Astrocyte (in vitro differentiated cells and primary cell): ENCODE measurements around the gene DNAJB4. TPM values are rescaled to one million over a fixed set of nuclear protein-coding genes. Genes with fewer than 3 reads are reported as not detected.

Experiments used
- DNase-seq: peaks from one replicate; pipeline ENCODE4 v3.0.0-alpha.2; 2010; ENCODE audit warnings: low read depth
- FAIRE-seq: peaks from 2 replicates; lab custom pipeline; 2011; peaks lifted over from hg19 to GRCh38; lab: Jason Lieb, UNC
- H2AFZ ChIP-seq: 2 replicates; pipeline ENCODE4 v1.6.0; 2012; ENCODE audit warnings: low read depth, low read length, inconsistent platforms
- H3K27ac ChIP-seq: 2 replicates; pipeline ENCODE4 v1.5.1; 2011; ENCODE audit warnings: low read depth, low read length, inconsistent platforms
- H3K27me3 ChIP-seq: 2 replicates; pipeline ENCODE4 v1.6.0; 2011; ENCODE audit warnings: low read length, inconsistent platforms; ENCODE audit not compliant: insufficient read depth
- H3K36me3 ChIP-seq: 2 replicates; pipeline ENCODE4 v1.5.1; 2011; ENCODE audit warnings: low read length, inconsistent platforms; ENCODE audit not compliant: insufficient read depth
- H3K4me1 ChIP-seq: 2 replicates; pipeline ENCODE4 v1.5.1; 2011; ENCODE audit warnings: low read length, inconsistent platforms; ENCODE audit not compliant: insufficient read depth
- H3K4me2 ChIP-seq: 2 replicates; pipeline ENCODE4 v1.6.0; 2012; ENCODE audit warnings: low read length, inconsistent platforms
- H3K4me3 ChIP-seq: 2 replicates; pipeline ENCODE4 v1.5.1; 2011; ENCODE audit warnings: low read depth, mild to moderate bottlenecking, low read length, inconsistent platforms; ENCODE audit not compliant: insufficient read depth
- H3K79me2 ChIP-seq: 2 replicates; pipeline ENCODE4 v1.6.0; 2012; ENCODE audit warnings: mild to moderate bottlenecking, low read length, inconsistent platforms; ENCODE audit not compliant: insufficient read depth
- H3K9ac ChIP-seq: 2 replicates; pipeline ENCODE4 v1.6.0; 2012; ENCODE audit warnings: mild to moderate bottlenecking, low read length, inconsistent platforms
- H3K9me3 ChIP-seq: 2 replicates; pipeline ENCODE4 v1.5.1; 2012; ENCODE audit warnings: low read depth, mild to moderate bottlenecking, low read length, inconsistent platforms; ENCODE audit not compliant: insufficient read depth
- H4K20me1 ChIP-seq: 2 replicates; pipeline ENCODE4 v1.6.0; 2012; ENCODE audit warnings: low read length, inconsistent platforms; ENCODE audit not compliant: insufficient read depth
- H3K27ac Mint-ChIP-seq: one replicate; pipeline ENCODE4 v1.8.0; 2021; ENCODE audit warnings: mild to moderate bottlenecking, mixed read lengths; ENCODE audit not compliant: unreplicated experiment
- H3K27me3 Mint-ChIP-seq: one replicate; pipeline ENCODE4 v1.8.0; 2021; ENCODE audit warnings: low read depth, mixed read lengths; ENCODE audit not compliant: unreplicated experiment
- H3K36me3 Mint-ChIP-seq: one replicate; pipeline ENCODE4 v1.8.0; 2021; ENCODE audit warnings: low read depth, mixed read lengths; ENCODE audit not compliant: unreplicated experiment
- H3K4me1 Mint-ChIP-seq: one replicate; pipeline ENCODE4 v1.8.0; 2021; ENCODE audit warnings: low read depth, mixed read lengths; ENCODE audit not compliant: unreplicated experiment
- H3K4me3 Mint-ChIP-seq: one replicate; pipeline ENCODE4 v1.8.0; 2021; ENCODE audit warnings: mild to moderate bottlenecking, moderate library complexity, mixed read lengths; ENCODE audit not compliant: unreplicated experiment
- H3K9me3 Mint-ChIP-seq: one replicate; pipeline ENCODE4 v1.8.0; 2021; ENCODE audit warnings: mild to moderate bottlenecking, mixed read lengths; ENCODE audit not compliant: unreplicated experiment
- EZH2 ChIP-seq: IDR thresholded peaks from 2 replicates; pipeline ENCODE4 v1.6.1; 2012; ENCODE audit warnings: mild to moderate bottlenecking, low read length, inconsistent platforms; ENCODE audit not compliant: insufficient read depth
- total RNA-seq: library from RNA; stranded (reverse); gene quantifications from 2 replicates; pipeline ENCODE4 v1.2.1, GENCODE V29; 2021
- TF ChIP-seq, protein P1 (sequence below): IDR thresholded peaks from 2 replicates; pipeline ENCODE4 v1.5.1; 2011; ENCODE audit warnings: low read depth, mild to moderate bottlenecking, inconsistent platforms, low read length, moderate library complexity; ENCODE audit not compliant: insufficient read depth

The DNAJB4 gene
- total RNA-seq, 1 donor from 2014 or later = 58.6 TPM

GRCh38 chr1:78045926-78046778, 41.4 kb downstream of the DNAJB4 start, which contains the start of gene GIPC2:
TSS of gene GIPC2 (plus strand) at chr1:78045966. CDS start at chr1:78046095, 129 bp downstream.
- no peaks in the 10 kb centered on the region for H4K20me1 ChIP-seq
- no peaks in the 10 kb centered on the region for H3K9me3 ChIP-seq
- no peak within 1 kb of the TSS for H3K27ac ChIP-seq
- H3K36me3 Mint-ChIP-seq = peaks cover 4% of the 10 kb centered on the region
- peaks cover 40% of the 10 kb centered on the region for H3K27me3 Mint-ChIP-seq
- peak within 1 kb of the TSS; percentile 71 for H3K9ac ChIP-seq
- DNase-seq (peak; percentile 29), FAIRE-seq (no peak)
- H3K4me1 ChIP-seq = peaks cover 8% of the 10 kb centered on the region
- H3K9me3 Mint-ChIP-seq = peaks cover 7% of the 10 kb centered on the region
- H3K4me3 ChIP-seq = peak within 1 kb of the TSS; percentile 67
- H3K79me2 ChIP-seq = no peaks in the 10 kb centered on the region
- peak within 1 kb of the TSS; percentile 95 for H3K4me2 ChIP-seq
- no peak within 1 kb of the TSS for H3K27ac Mint-ChIP-seq
- TF ChIP-seq, protein P1, sequence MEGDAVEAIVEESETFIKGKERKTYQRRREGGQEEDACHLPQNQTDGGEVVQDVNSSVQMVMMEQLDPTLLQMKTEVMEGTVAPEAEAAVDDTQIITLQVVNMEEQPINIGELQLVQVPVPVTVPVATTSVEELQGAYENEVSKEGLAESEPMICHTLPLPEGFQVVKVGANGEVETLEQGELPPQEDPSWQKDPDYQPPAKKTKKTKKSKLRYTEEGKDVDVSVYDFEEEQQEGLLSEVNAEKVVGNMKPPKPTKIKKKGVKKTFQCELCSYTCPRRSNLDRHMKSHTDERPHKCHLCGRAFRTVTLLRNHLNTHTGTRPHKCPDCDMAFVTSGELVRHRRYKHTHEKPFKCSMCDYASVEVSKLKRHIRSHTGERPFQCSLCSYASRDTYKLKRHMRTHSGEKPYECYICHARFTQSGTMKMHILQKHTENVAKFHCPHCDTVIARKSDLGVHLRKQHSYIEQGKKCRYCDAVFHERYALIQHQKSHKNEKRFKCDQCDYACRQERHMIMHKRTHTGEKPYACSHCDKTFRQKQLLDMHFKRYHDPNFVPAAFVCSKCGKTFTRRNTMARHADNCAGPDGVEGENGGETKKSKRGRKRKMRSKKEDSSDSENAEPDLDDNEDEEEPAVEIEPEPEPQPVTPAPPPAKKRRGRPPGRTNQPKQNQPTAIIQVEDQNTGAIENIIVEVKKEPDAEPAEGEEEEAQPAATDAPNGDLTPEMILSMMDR = no peak
- no peak for TF ChIP-seq EZH2
- peaks cover 16% of the 10 kb centered on the region for H3K27me3 ChIP-seq
- H3K4me3 Mint-ChIP-seq = peak within 1 kb of the TSS; percentile 77
- no peaks in the 10 kb centered on the region for H3K36me3 ChIP-seq
- H3K4me1 Mint-ChIP-seq = no peaks in the 10 kb centered on the region
- peak within 1 kb of the TSS; percentile 84 for H2AFZ ChIP-seq

GRCh38 chr1:78047106-78047505, 42.4 kb downstream of the DNAJB4 start:
- Histone ChIP-seq H3K79me2 (no peaks in the 10 kb centered on the region), H3K4me1 (peaks cover 8% of the 10 kb centered on the region), H3K4me3 (no peak overlapping the region), H3K27me3 (peaks cover 16% of the 10 kb centered on the region), H3K9ac (no peak overlapping the region), H3K9me3 (no peaks in the 10 kb centered on the region), H3K27ac (no peak overlapping the region), H3K36me3 (no peaks in the 10 kb centered on the region), H4K20me1 (no peaks in the 10 kb centered on the region), H3K4me2 (no peak overlapping the region), H2AFZ (no peak overlapping the region)
- Mint-ChIP-seq H3K27ac (no peak overlapping the region), H3K36me3 (peaks cover 4% of the 10 kb centered on the region), H3K4me1 (no peaks in the 10 kb centered on the region), H3K9me3 (peaks cover 7% of the 10 kb centered on the region), H3K27me3 (peaks cover 40% of the 10 kb centered on the region), H3K4me3 (no peak overlapping the region)
- no peak for TF ChIP-seq EZH2
- TF ChIP-seq, protein P1 = no peak
- DNase-seq (no peak), FAIRE-seq (no peak)

DNA sequence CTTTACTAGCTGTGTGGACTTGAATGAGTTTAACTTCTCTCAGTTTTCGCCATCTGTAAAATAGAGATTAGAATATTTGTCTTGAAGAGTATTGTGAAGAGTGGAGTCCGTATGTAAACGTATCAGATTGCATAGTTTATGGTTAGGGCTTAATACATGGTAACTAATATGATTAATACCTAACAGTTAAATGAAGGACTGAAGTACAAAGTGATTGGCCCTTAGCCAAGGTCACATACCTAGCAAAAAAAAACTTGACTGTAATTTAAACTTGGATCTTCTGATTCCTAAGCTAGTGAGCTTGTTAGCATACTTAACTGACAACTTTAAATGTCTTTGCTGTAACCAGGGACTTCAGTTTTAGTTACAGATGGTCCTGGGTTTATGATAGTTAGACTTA, 42.9 kb downstream of the DNAJB4 start:
- Histone ChIP-seq H3K27me3 (peaks cover 16% of the 10 kb centered on the region), H3K9ac (no peak overlapping the region), H3K36me3 (no peaks in the 10 kb centered on the region), H3K4me3 (no peak overlapping the region), H3K27ac (no peak overlapping the region), H4K20me1 (no peaks in the 10 kb centered on the region), H3K4me1 (peaks cover 8% of the 10 kb centered on the region), H2AFZ (no peak overlapping the region), H3K4me2 (no peak overlapping the region), H3K9me3 (no peaks in the 10 kb centered on the region), H3K79me2 (no peaks in the 10 kb centered on the region)
- no peak for TF ChIP-seq EZH2
- TF ChIP-seq, protein P1 = no peak
- Mint-ChIP-seq H3K4me3 (no peak overlapping the region), H3K27me3 (peaks cover 40% of the 10 kb centered on the region), H3K9me3 (peaks cover 6% of the 10 kb centered on the region), H3K36me3 (peaks cover 4% of the 10 kb centered on the region), H3K4me1 (no peaks in the 10 kb centered on the region), H3K27ac (no peak overlapping the region)
- DNase-seq (no peak), FAIRE-seq (no peak)
